ENCODE results near the gene TMEM39B. TPM values are rescaled to one million over a fixed set of nuclear protein-coding genes. Genes with fewer than 3 reads are reported as not detected.
"Not testable (repeated sequence)": the region's sequence is repeated elsewhere in the genome, so short reads cannot be mapped to it uniquely, and the experiment has no call there.

Gene TMEM39B
- 10 to 100 TPM; 17.1 to 18.2 (median 18.0) TPM for polyA plus RNA-seq (ENCODE audit: insufficient read length in 3 of 3)

DNA sequence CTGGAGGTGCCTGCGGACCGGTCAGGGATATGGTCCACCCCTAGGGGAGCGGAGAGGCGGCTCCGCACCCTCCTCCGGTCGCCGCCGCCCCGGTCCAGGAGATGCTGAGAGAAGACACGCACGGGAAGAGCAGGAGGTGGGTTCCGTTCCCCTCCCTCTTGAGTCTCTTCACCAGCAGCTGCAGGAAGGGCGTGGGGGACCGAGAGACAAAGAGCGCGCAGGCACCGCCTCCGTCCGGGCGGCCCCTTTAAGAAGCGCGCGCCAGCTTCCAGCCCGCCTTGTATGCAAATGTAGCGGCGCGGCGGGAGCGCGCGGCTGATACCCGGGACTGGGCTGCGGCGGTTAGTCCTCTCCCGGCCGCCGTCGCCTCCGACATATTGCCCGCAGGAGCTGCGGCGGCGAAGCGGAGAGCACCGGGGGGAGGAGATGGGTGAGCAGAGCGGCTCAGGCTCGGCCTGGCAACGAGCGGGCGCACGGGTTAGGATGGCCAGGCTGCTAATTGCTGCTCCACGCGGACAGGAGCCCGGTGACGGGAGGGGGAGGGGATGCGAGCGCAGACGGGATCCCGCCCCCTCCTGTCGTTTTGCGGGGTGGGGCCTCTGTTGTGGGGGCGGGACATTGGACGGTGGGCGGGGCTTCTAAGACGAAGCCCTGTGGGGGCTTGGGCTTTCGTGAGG, at the start of gene TMEM39B:
TMEM39B (plus strand) TSS at position 318 of the 677 bp plus-strand sequence; CDS start at position 427, 109 bp downstream.
- peak; percentile 89 to 94 (median 92) for DNase-seq (ENCODE audit: low read depth in 3 of 3, low spot score in 2 of 3)

DNA sequence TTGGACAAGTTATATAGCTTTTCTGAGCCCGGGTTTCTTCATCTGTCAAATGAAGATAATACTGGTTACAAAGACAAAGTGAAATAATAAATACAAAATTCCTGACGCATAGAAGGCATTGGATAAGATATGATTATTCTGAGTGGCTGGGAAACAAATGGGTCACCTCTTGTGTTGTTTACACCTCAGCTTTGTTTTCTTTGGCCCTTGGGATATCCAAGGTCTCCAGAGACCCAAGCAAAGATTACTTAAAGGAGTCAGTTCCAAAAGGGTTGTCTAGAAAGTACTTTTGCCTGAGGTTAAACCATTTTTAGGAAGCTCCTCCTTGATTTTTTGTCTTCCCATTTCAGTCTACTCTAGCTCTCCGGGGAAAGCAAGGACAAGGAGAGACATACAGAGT, 49.4 kb upstream of the TMEM39B start:
- no peak for DNase-seq (ENCODE audit: low read depth in 3 of 3, low spot score in 2 of 3)

DNA sequence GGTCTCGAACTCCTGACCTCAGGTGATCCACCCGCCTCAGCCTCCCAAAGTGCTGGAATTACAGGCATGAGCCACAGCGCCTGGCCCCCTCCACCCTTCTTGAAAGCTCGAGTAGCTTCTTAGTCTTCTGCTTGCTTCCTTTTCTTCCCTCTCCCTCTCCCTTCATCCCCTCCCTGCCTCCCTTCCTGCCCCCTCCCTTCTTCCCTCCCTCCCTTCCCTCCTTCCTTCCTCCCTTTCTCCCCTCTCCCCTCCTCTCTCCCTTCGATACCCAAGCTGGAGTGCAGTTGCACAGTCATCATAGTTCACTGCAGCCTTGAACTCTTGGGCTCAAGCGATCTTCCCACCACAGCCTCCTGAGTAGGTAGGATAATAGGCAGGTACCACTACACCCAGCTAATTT, 47.2 kb upstream of the TMEM39B start:
- DNase-seq (ENCODE audit: low read depth in 3 of 3, low spot score in 2 of 3): no peak

- DNase-seq (ENCODE audit: low read depth in 3 of 3, low spot score in 2 of 3): no peak
Observed at GRCh38 chr1:32028746-32029145, 44.0 kb upstream of the TMEM39B start.

DNA sequence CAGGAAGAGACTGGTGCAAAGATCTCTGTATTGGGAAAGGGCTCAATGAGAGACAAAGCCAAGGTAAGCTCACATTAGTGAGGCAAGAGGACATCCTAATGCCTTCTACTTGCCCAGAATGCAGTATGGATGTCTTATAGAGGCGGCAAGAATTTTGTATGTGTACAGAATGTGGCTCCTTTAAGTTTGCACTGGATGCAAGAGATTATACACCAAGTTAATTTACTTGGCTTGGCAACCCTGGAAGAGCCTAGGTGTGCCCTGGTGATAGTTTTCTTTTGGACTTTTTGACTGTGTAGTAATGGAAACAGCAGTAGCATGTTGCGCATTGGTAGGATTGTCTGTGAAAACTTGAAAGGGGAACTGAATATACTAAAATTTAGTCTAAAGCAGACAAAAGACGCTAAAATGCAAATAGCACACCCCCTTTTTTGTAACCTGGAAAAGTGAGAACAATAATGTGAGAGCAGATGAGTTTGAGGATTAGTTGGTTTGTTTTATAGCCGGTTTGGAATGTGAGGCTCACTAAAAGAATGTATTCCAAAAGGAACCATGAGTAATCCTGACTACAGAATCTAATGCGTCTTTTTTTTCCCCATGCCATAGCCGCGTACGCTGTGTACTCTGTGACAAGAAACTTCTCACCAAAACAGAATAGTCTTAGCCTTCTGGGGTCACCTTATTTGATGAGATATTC, 41.0 kb upstream of the TMEM39B start:
- DNase-seq (ENCODE audit: low read depth in 3 of 3, low spot score in 2 of 3): no peak

DNA sequence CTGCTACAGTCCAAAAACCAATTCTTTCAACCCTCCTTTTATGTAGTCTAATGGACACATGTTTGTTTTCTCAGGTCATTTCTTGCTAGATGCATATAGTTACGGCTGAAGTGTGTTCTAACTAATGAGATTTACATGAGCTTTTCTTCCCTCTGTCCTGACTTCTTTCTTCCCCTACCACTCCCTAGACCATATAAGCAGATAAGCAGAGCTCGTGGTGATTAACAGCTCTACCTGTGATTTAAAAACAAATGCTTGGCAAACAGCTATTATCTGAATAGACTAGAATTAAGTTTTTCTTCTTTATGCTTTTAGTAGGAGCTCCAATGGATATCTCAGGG, 40.5 kb upstream of the TMEM39B start:
- no peak for DNase-seq (ENCODE audit: low read depth in 3 of 3, low spot score in 2 of 3)

GRCh38 chr1:32035119-32035518, 37.6 kb upstream of the TMEM39B start:
- DNase-seq (ENCODE audit: low read depth in 3 of 3, low spot score in 2 of 3): no peak

- DNase-seq (ENCODE audit: low read depth in 3 of 3, low spot score in 2 of 3): no peak
Observed at GRCh38 chr1:32040711-32041110, 32.0 kb upstream of the TMEM39B start.

GRCh38 chr1:32042330-32042729, 30.4 kb upstream of the TMEM39B start:
- DNase-seq (ENCODE audit: low read depth in 3 of 3, low spot score in 2 of 3): no peak

DNA sequence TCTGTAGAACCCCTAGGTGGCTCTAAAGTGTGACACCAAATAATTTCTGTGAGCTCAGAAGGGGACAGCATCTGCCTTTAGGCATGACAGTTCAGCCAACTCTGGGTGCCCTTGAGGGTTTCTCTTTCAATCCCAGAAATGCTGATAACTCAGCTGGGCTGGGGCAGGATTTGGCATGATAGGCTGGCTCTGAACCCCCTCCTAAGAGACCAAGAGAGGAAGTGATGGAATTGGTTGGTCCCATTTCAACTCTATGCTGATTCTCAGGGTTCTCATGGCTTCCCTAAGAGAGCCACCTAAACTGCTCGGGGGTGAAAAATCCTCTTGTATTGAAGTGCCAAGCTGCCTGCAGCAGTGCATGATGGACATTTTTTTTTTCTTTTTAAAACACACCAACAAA, 28.5 kb upstream of the TMEM39B start:
- no peak for DNase-seq (ENCODE audit: low read depth in 3 of 3, low spot score in 2 of 3)

DNA sequence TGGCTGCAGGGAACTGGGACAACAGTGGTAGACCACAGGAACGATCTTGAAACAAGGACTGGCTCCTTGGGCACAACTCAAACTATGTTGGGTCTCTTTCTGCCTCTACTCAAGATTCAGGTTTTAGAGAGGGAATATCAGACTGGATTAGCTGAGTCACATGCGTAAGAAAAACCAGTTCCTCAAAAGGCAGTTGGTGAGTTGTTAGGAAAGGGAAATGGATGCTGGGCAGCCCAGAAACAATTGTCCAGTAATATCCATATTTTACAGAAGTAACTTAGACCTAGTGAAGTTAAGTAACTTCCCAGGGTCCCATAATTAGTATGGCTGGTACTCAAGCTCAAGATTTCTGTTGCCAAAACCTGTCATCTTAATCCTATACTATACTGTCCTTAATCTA, 27.0 kb upstream of the TMEM39B start:
- no peak for DNase-seq (ENCODE audit: low read depth in 3 of 3, low spot score in 2 of 3)

GRCh38 chr1:32047701-32048100, 25.0 kb upstream of the TMEM39B start:
- DNase-seq (ENCODE audit: low read depth in 3 of 3, low spot score in 2 of 3): no peak

DNA sequence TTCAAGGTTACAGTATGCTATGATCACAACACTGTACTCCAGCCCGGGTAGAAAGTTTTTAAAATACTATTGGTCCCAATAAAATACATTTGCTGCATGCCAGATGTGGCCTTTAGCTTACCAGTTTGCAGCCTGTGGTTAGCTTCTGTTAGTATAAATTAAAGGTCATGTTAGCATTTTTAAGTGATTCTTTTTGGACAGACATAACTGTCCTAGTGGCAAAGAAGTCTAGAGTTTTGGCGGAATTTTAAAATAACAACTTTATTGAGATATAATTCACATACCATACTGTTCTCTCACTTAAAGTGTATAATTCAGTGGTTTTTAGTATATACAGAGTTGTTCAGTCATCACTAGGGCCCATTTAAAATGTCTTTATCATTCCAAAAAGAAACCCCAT, 24.3 kb upstream of the TMEM39B start:
- no peak for DNase-seq (ENCODE audit: low read depth in 3 of 3, low spot score in 2 of 3)

- DNase-seq (ENCODE audit: low read depth in 3 of 3, low spot score in 2 of 3): no peak
Observed at GRCh38 chr1:32051706-32052105, 21.0 kb upstream of the TMEM39B start.

DNA sequence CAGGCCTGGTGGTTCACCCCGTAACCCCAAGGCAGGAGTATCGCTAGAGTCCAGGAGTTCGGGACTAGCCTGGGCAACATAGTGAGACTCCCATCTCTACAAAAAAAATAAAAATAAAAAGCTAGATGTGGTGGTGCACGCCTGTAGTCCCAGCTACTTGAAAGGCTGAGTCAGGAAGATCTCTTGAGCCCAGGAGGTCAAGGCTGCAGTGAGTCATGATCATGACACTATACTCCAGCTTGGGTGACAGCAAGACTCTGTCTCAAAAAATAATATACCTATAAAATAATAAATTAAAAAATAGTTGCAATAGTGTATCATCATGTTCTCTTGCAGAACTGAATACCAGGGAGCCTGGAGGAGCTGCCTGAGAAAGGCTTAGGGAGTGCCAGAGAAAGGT, 19.9 kb upstream of the TMEM39B start:
- DNase-seq (ENCODE audit: low read depth in 3 of 3, low spot score in 2 of 3): no peak

DNA sequence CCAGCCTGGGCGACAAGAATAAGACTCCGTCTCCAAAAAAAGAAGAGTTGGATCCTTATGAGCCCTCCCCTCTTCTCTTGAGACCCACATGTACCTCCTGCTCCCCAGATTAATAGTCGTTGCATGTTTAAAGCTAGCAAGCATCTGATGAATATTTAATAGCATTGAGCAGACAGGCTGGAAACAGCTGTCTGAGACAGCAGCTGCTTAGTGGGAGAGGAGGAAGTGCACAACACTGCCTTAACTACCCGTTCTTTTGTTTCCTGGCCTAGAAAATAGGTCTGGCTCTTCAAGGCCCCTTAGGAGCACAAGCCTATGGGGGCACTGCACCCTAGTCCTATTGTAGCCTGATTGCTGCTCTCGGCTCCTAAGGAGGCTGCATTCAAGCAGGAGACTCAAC, 17.3 kb upstream of the TMEM39B start:
- no peak for DNase-seq (ENCODE audit: low read depth in 3 of 3, low spot score in 2 of 3)

- DNase-seq (ENCODE audit: low read depth in 3 of 3, low spot score in 2 of 3): no peak
Observed at GRCh38 chr1:32056598-32056997, 16.1 kb upstream of the TMEM39B start.

DNA sequence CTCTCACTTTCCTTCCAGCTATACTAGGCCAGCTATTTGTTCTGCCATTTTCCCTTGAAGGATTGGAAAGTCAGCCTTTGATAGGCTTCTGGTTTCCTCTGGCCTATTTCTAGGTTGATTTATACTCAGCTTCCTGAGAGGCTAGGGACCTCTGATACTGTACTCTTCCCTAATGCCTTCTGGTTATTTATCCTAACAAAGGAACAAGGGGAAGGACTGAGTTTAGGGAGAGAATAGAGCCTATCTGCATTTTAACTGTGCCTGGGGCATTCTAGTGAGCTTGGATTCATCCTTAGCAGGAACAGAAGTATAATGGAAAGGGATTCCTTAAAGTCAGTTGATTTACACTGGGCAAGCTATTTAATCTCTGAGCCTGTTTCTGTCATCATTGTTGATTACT, 11.8 kb upstream of the TMEM39B start:
- no peak for DNase-seq (ENCODE audit: low read depth in 3 of 3, low spot score in 2 of 3)

- no peak for DNase-seq (ENCODE audit: low read depth in 3 of 3, low spot score in 2 of 3)
Observed at GRCh38 chr1:32062867-32063230, 9.9 kb upstream of the TMEM39B start.

- peak in 1 of 3 donors; percentile 46 for DNase-seq (ENCODE audit: low read depth in 3 of 3, low spot score in 2 of 3)
Observed at GRCh38 chr1:32063261-32063681, 9.5 kb upstream of the TMEM39B start.

- DNase-seq (ENCODE audit: low read depth in 3 of 3, low spot score in 2 of 3): not testable (repeated sequence)
Observed at GRCh38 chr1:32065613-32066488, 6.9 kb upstream of the TMEM39B start.

GRCh38 chr1:32066489-32066873, 6.3 kb upstream of the TMEM39B start:
- DNase-seq (ENCODE audit: low read depth in 3 of 3, low spot score in 2 of 3): peak in 1 of 3 donors; percentile 39
